GM19025 (cell line): Measurements from ENCODE around the gene ACER1.

Experiments
- ATAC-seq: cut with Tn5 transposase; IDR thresholded peaks from one replicate; pipeline ENCODE4 v1.9.1; 2021; ENCODE audit warnings: mild to moderate bottlenecking, low read depth, moderate library complexity; ENCODE audit not compliant: unreplicated experiment

The ACER1 gene

GRCh38 chr19:6270076-6270745 is 63.2 kb downstream of the ACER1 start:
- ATAC-seq: no peak

- ATAC-seq: no peak
These were observed 64.1 kb downstream of the ACER1 start for GRCh38 chr19:6269101-6269886.

- no peak for ATAC-seq
These were observed 65.0 kb downstream of the ACER1 start for GRCh38 chr19:6268382-6268771.

- ATAC-seq: no peak
These were observed 65.6 kb downstream of the ACER1 start for GRCh38 chr19:6267552-6268381.

- ATAC-seq: no peak
These were observed 68.6 kb downstream of the ACER1 start for GRCh38 chr19:6264803-6265202.

- ATAC-seq: no peak
These were observed 69.5 kb downstream of the ACER1 start for GRCh38 chr19:6263735-6264444.

GRCh38 chr19:6263306-6263705 is 70.1 kb downstream of the ACER1 start:
- no peak for ATAC-seq

GRCh38 chr19:6262519-6262918 is 70.9 kb downstream of the ACER1 start:
- ATAC-seq: no peak

- no peak for ATAC-seq
These were observed 71.5 kb downstream of the ACER1 start for GRCh38 chr19:6261883-6262282.

GRCh38 chr19:6260912-6261650 is 72.3 kb downstream of the ACER1 start:
- ATAC-seq: no peak

- ATAC-seq: no peak
These were observed 73.0 kb downstream of the ACER1 start for GRCh38 chr19:6260376-6260775.

GRCh38 chr19:6259312-6259861 is 74.0 kb downstream of the ACER1 start:
- ATAC-seq: no peak

- ATAC-seq: no peak
These were observed 74.5 kb downstream of the ACER1 start for GRCh38 chr19:6258812-6259311.
